Breast epithelium (tissue), 3 donors: ENCODE measurements around the gene ZMYND12.

ENCODE experiments used
- POLR2A ChIP-seq: fragments of 450-650 bp; IDR thresholded peaks from one replicate; pipeline ENCODE4 v1.6.1; 2016; ENCODE audit warnings: antibody characterized with exemption, mild to moderate bottlenecking, moderate library complexity
- POLR2AphosphoS5 ChIP-seq, 3 donors: sonication (generic); formaldehyde crosslinking; IDR thresholded peaks; one replicate each; pipeline ENCODE4 v1.6.1; 2017; ENCODE audit warnings: antibody characterized with exemption in 3 of 3
- TF ChIP-seq, protein P1 (sequence below), 3 donors: fragments of 450-650 bp; IDR thresholded peaks; one replicate each; pipeline ENCODE4 v1.5.1; 2016 to 2017; ENCODE audit warnings: antibody characterized with exemption in 3 of 3, mild to moderate bottlenecking in 3 of 3, moderate library complexity in 3 of 3

DNA sequence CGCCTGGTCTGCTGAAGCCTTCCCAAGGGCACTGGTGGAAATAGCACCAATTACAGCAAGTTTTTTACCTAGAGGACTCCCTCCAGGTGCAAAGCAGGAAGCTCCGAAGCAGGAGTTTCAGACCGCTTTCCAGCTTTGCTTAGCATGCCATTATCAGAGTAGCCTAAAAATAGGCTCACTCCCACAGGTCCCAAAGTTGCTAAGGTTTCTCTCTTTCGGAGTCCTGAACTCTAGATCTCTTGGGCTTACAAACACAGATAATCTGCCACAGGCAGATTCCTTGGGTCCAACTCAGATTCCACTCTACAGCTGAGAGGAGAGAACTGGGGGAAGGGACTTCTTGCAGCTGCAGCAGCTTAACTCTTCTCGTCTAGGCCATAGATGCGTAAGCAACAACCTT is 22.5 kb downstream of the ZMYND12 start:
- TF ChIP-seq POLR2AphosphoS5 (IDR thresholded peaks at IDR 0.05): no peak
- TF ChIP-seq POLR2A: no peak
- TF ChIP-seq, protein P1, sequence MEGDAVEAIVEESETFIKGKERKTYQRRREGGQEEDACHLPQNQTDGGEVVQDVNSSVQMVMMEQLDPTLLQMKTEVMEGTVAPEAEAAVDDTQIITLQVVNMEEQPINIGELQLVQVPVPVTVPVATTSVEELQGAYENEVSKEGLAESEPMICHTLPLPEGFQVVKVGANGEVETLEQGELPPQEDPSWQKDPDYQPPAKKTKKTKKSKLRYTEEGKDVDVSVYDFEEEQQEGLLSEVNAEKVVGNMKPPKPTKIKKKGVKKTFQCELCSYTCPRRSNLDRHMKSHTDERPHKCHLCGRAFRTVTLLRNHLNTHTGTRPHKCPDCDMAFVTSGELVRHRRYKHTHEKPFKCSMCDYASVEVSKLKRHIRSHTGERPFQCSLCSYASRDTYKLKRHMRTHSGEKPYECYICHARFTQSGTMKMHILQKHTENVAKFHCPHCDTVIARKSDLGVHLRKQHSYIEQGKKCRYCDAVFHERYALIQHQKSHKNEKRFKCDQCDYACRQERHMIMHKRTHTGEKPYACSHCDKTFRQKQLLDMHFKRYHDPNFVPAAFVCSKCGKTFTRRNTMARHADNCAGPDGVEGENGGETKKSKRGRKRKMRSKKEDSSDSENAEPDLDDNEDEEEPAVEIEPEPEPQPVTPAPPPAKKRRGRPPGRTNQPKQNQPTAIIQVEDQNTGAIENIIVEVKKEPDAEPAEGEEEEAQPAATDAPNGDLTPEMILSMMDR (IDR thresholded peaks at IDR 0.05): no peak
